ENCODE results near the gene MFAP2.
"Not testable (repeated sequence)": the region's sequence is repeated elsewhere in the genome, so short reads cannot be mapped to it uniquely, and the experiment has no call there.

GRCh38 chr1:16939386-16940180 lies 40.8 kb downstream of the MFAP2 start:
- TF ChIP-seq POLR2AphosphoS5 (IDR thresholded peaks at IDR 0.05); CTCF (IDR thresholded peaks at IDR 0.05); EP300 (IDR thresholded peaks at IDR 0.05; ENCODE audit: low read depth): not testable (repeated sequence)
